Small intestine (tissue), 7 donors: ENCODE results near the gene MOAP1. TPM values are rescaled to one million over a fixed set of nuclear protein-coding genes. Genes with fewer than 3 reads are reported as not detected.
"Not testable (repeated sequence)": the region's sequence is repeated elsewhere in the genome, so short reads cannot be mapped to it uniquely, and the experiment has no call there.

ENCODE experiments used
- DNase-seq, 2 donors: peaks; one replicate each; pipeline versions ENCODE4 v3.0.0 to v3.0.0-alpha.2; 2013
- FAIRE-seq: peaks from 2 replicates; lab custom pipeline; 2012; peaks lifted over from hg19 to GRCh38; lab: Jason Lieb, UNC
- H3K27ac ChIP-seq, 3 donors: one replicate each; pipeline ENCODE4 v1.5.1; 2013; ENCODE audit warnings: low read length in 2 of 3, mild to moderate bottlenecking in 2 of 3, control low read depth in 1 of 3, inconsistent platforms in 1 of 3, low read depth in 1 of 3, moderate library complexity in 1 of 3
- H3K27me3 ChIP-seq, 3 donors: one replicate each; pipeline ENCODE4 v1.6.1; 2013; ENCODE audit warnings: low read length in 3 of 3, inconsistent platforms in 1 of 3; ENCODE audit not compliant: control insufficient read depth in 3 of 3, insufficient read depth in 3 of 3
- H3K36me3 ChIP-seq, 3 donors: one replicate each; pipeline ENCODE4 v1.6.1; 2013; ENCODE audit warnings: low read length in 3 of 3, inconsistent platforms in 1 of 3, low read depth in 1 of 3, mild to moderate bottlenecking in 1 of 3, moderate library complexity in 1 of 3; ENCODE audit not compliant: control insufficient read depth in 3 of 3, insufficient read depth in 2 of 3
- H3K4me1 ChIP-seq, 3 donors: one replicate each; pipeline ENCODE4 v1.6.1; 2013; ENCODE audit warnings: low read length in 2 of 3, inconsistent platforms in 1 of 3, low read depth in 1 of 3, mild to moderate bottlenecking in 1 of 3, moderate library complexity in 1 of 3; ENCODE audit not compliant: control insufficient read depth in 3 of 3, insufficient read depth in 2 of 3
- H3K4me3 ChIP-seq, 3 donors: one replicate each; pipeline ENCODE4 v1.5.1; 2013; ENCODE audit warnings: low read length in 3 of 3, control low read depth in 1 of 3, inconsistent platforms in 1 of 3, low read depth in 1 of 3, mild to moderate bottlenecking in 1 of 3, moderate library complexity in 1 of 3
- H3K9me3 ChIP-seq, 2 donors: one replicate each; pipeline ENCODE4 v1.6.1; 2013; ENCODE audit warnings: low read depth in 1 of 2, low read length in 1 of 2; ENCODE audit not compliant: control insufficient read depth in 2 of 2, insufficient read depth in 1 of 2
- WGBS, 3 donors: extraction: QIAGEN DNeasy Blood & Tissue Kit; methylation state at CpG; one replicate each; pipeline ENCODE4 v1.1.7; 2013; 5-methylcytosine and 5-hydroxymethylcytosine counted together
- polyA plus RNA-seq, 4 donors: library from polyadenylated mRNA; stranded (reverse) in 3 of 4; unstranded in 1 of 4; fragments of 200-250 nt in 3 of 4; fragments of 120-200 nt in 1 of 4; gene quantifications; one replicate each; pipeline versions ENCODE4 v1.2.1 to v1.2.3, GENCODE V29; 2013
- donor health status: healthy with polysubstance abuse.
- donor health status: control.
- donor health status: control.
- donor health status: Bipolar disorder and iron deficiency.
- donor health status: healthy.

Gene MOAP1
- polyA plus RNA-seq, 4 donors, result 14.5 to 31.2 (median 23.7) TPM

GRCh38 chr14:93173943-93174395, 10.7 kb downstream of the MOAP1 start:
- no peaks in the 10 kb centered on the region for H3K36me3 ChIP-seq
- H3K4me3 ChIP-seq, result no peak overlapping the region
- H3K27me3 ChIP-seq, result no peaks in the 10 kb centered on the region
- H3K4me1 ChIP-seq, result no peaks in the 10 kb centered on the region
- no peaks in the 10 kb centered on the region for H3K9me3 ChIP-seq
- DNase-seq (peak; percentile 27 to 57), FAIRE-seq (no peak)
- peak overlapping the region in 1 of 3 donors; percentile 68 for H3K27ac ChIP-seq
- 13 to 35% (median 24%) methylated on average over 10 of the region's 10 CpGs for WGBS, 3 donors

DNA sequence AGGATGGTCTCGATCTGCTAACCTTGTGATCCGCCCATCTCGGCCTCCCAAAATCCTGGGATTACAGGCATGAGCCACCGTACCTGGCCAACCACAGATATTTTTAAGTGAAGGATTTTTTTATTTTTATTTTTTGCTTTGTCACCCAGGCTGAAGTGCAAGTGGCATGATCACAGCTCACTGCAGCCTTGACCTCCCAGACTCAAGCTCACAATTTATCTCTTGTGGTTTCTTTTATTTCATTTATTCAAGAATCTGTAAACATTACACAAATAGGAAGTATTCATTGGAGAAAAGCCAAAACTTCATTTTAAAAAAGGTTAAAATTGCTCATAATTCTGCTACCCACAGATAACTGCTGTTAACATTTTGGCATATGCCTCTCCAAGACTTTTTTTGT, 13.3 kb downstream of the MOAP1 start:
- H3K27ac ChIP-seq, result no peak overlapping the region
- H3K27me3 ChIP-seq, result no peaks in the 10 kb centered on the region
- WGBS, 3 donors, result 85 to 90% (median 88%) methylated on average over 4 of the region's 4 CpGs
- H3K9me3 ChIP-seq, result no peaks in the 10 kb centered on the region
- DNase-seq (no peak), FAIRE-seq (no peak)
- no peak overlapping the region for H3K4me3 ChIP-seq
- H3K36me3 ChIP-seq, result no peaks in the 10 kb centered on the region
- H3K4me1 ChIP-seq, result no peaks in the 10 kb centered on the region

DNA sequence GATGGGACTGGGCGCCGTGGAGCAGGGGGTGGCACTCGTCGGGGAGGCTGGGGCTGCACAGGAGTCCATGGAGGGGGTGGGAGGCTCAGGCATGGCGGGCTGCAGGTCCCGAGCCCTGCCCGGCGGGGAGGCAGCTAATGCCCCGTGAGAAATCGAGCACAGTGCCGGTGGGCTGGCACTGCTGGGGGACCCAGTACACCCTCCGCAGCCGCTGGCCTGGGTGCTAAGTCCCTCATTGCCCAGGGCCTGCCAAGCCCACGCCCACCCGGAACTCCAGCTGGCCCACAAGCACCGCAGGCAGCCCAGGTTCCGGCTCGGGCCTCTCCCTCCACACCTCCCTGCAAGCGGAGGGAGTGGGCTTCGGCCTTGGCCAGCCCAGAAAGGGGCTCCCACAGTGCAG, 14.6 kb downstream of the MOAP1 start:
- not testable (repeated sequence) for H3K27ac ChIP-seq, FAIRE-seq, H3K9me3 ChIP-seq, H3K4me3 ChIP-seq, H3K36me3 ChIP-seq, DNase-seq, H3K27me3 ChIP-seq, H3K4me1 ChIP-seq
- WGBS, 3 donors, result 94 to 95% (median 94%) methylated on average over 16 to 20 of the region's 20 CpGs

GRCh38 chr14:93169619-93170018, 15.1 kb downstream of the MOAP1 start:
- H3K27me3 ChIP-seq, FAIRE-seq, H3K4me1 ChIP-seq, DNase-seq, H3K27ac ChIP-seq, H3K4me3 ChIP-seq, H3K9me3 ChIP-seq, H3K36me3 ChIP-seq: not testable (repeated sequence)
- WGBS, 3 donors, result 78 to 90% (median 83%) methylated on average over 5 to 6 of the region's 6 CpGs

GRCh38 chr14:93168610-93169009, 16.1 kb downstream of the MOAP1 start:
- not testable (repeated sequence) for H3K4me3 ChIP-seq, DNase-seq, H3K9me3 ChIP-seq, H3K27ac ChIP-seq, FAIRE-seq, H3K36me3 ChIP-seq, H3K4me1 ChIP-seq, H3K27me3 ChIP-seq
- 83 to 88% (median 88%) methylated on average over 9 of the region's 9 CpGs for WGBS, 3 donors

DNA sequence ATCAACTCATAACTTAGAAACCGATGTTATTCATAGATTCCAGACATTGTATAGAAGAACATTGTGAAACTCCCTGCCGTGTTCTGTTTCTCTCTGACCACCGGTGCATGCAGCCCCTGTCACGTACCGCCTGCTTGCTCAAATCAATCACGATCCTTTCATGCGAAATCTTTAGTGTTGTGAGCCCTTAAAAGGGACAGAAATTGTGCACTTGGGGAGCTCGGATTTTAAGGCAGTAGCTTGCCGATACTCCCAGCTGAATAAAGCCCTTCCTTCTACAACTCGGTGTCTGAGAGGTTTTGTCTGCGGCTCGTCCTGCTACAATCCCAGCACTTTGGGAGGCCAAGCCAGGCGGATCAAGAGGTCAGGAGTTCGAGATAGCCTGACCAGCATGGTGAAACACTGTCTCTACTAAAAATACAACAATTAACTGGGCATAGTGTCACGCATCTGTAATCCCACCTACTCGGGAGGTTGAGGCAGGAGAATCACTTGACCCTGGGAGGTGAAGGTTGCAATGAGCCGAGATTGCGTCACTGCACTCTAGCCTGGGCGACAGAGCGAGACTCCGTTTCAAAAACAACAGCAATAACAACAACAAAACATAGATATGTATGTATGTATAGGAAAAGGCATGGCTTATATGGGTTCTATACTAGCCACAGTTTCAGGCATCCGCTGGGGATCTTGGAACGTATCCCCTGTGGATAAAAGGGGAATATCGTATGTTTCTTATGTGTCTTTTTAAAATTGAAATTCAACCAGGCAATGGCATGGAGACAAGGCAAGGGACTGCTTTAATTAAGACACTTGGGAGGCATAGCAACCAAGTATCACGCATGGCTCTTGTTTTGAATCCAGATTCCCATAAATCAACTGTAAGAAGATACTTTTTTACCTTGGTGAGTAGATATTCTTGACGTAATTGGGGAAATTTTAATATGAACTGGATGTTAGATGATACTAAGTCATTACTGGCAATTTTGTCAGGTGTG, 19.1 kb downstream of the MOAP1 start:
- not testable (repeated sequence) for DNase-seq, H3K9me3 ChIP-seq, H3K4me1 ChIP-seq, FAIRE-seq, H3K4me3 ChIP-seq, H3K27me3 ChIP-seq, H3K27ac ChIP-seq, H3K36me3 ChIP-seq
- WGBS, 3 donors, result 91 to 92% (median 91%) methylated on average over 26 of the region's 26 CpGs

- H3K4me3 ChIP-seq, result no peak overlapping the region
- DNase-seq (no peak), FAIRE-seq (no peak)
- no peaks in the 10 kb centered on the region for H3K9me3 ChIP-seq
- H3K27me3 ChIP-seq, result no peaks in the 10 kb centered on the region
- no peaks in the 10 kb centered on the region for H3K4me1 ChIP-seq
- no peak overlapping the region for H3K27ac ChIP-seq
- no peaks in the 10 kb centered on the region for H3K36me3 ChIP-seq
- 67 to 76% (median 69%) methylated on average over 5 of the region's 5 CpGs for WGBS, 3 donors
These were observed 21.1 kb downstream of the MOAP1 start for GRCh38 chr14:93163564-93163963.

GRCh38 chr14:93161411-93161940, 23.2 kb downstream of the MOAP1 start:
- 78 to 84% (median 80%) methylated on average over 4 of the region's 4 CpGs for WGBS, 3 donors
- Histone ChIP-seq H3K27ac (no peak overlapping the region), H3K36me3 (no peaks in the 10 kb centered on the region), H3K9me3 (no peaks in the 10 kb centered on the region), H3K4me1 (no peaks in the 10 kb centered on the region), H3K27me3 (no peaks in the 10 kb centered on the region), H3K4me3 (no peak overlapping the region)
- no peak for DNase-seq
- no peak for FAIRE-seq
